ENCODE measurements around the gene TRIM61. TPM values are rescaled to one million over a fixed set of nuclear protein-coding genes. Genes with fewer than 3 reads are reported as not detected.

The TRIM61 gene
- polyA plus RNA-seq, 2 of the 4 experiments (the other 2 are of a cell fraction), result not detected

DNA sequence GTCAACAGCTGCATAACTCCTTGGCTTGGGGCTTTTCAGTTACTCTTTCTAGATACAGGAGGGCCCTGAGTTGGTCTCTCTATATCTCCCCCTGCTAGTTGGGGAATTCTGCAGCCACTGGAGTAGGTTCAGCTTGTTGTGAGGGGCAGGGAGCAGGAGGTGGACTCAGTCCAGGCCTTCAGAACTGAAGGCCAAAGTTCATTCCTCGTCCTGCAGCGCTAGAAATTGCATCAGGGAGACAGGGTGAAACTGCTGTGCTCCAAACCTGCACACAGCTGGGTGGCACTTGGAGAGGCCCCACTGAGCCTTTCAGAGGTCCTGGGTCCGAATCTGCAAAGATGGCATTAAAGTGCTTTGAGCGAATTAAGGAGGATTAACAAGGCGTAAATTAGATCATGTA, 29.4 kb upstream of the TRIM61 start:
- no peak overlapping the region for H3K4me3 ChIP-seq
- 39% methylated on average over 5 of the region's 5 CpGs for WGBS (ENCODE audit: missing lambda C conversion rate)
- no peaks in the 10 kb centered on the region for H3K4me1 ChIP-seq
- no peak for DNase-seq (ENCODE audit: low read depth in 1 of 2, low spot score in 1 of 2)
- no peak overlapping the region for H3K4me2 ChIP-seq
- no peak for FAIRE-seq
- H3K27ac ChIP-seq, result no peak overlapping the region
- H3K9me3 ChIP-seq, result no peaks in the 10 kb centered on the region
- ATAC-seq, result no peak
- CTCF ChIA-PET, result interaction anchor here (0.6 kb wide), 1 partner anchor 67 kb away, joined by 3 read pairs; no protein-coding TSS in a partner anchor
- TF ChIP-seq RFX5 (IDR thresholded peaks at IDR 0.05) (no peak), GATA3 (IDR thresholded peaks at IDR 0.05; ENCODE audit: borderline replicate concordance) (no peak), NPAS2 (CRISPR knock-in tag; IDR thresholded peaks at IDR 0.05; ENCODE audit: borderline replicate concordance) (no peak), ESRRA (IDR thresholded peaks at IDR 0.05; ENCODE audit: borderline replicate concordance, low read length) (no peak), JUNB (IDR thresholded peaks at IDR 0.05) (no peak), ZSCAN20 (CRISPR knock-in tag; IDR thresholded peaks at IDR 0.05) (no peak), RAD21 (conservative IDR thresholded peaks at IDR 0.05 in 1 of 2, IDR thresholded peaks at IDR 0.05 in 1 of 2) (no peak), RARB (CRISPR knock-in tag; IDR thresholded peaks at IDR 0.05) (no peak), CBX2 (IDR thresholded peaks at IDR 0.05; ENCODE audit: borderline replicate concordance, low read depth) (no peak), HMGXB4 (CRISPR knock-in tag; IDR thresholded peaks at IDR 0.05; ENCODE audit: borderline replicate concordance) (no peak), JUN (IDR thresholded peaks at IDR 0.05) (no peak), RCOR1 (IDR thresholded peaks at IDR 0.05; ENCODE audit: low read depth, low read length) (no peak), POLR2AphosphoS2 (conservative IDR thresholded peaks at IDR 0.05; ENCODE audit: low read length) (no peak)
- POLR2A ChIA-PET, result no interaction called here

DNA sequence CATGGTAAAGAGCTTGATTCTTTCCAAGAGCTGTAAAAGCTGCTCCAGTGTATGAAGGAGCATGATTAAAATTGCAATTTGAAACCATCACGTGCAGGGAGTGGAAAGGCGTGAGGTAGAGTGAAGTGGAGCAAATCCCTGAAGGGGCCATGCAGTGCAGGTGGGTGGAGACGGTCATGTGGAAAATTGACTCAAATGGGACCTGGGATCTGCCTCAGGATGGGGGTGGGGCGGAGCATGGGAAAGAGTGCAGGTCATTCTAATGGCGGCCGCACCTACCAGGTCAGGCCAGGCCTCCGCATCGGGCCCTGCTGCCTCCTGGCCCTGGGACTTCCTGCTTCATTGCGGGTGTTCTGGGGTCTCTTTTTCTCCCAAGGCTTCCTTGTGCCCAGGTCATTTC, 29.0 kb upstream of the TRIM61 start:
- no peak overlapping the region for H3K27ac ChIP-seq
- FAIRE-seq, result no peak
- no peak overlapping the region for H3K4me2 ChIP-seq
- no peak overlapping the region for H3K4me3 ChIP-seq
- H3K4me1 ChIP-seq, result no peaks in the 10 kb centered on the region
- no peak for DNase-seq (ENCODE audit: low read depth in 1 of 2, low spot score in 1 of 2)
- TF ChIP-seq EHF (CRISPR knock-in tag; IDR thresholded peaks at IDR 0.05) (no peak), RARB (CRISPR knock-in tag; IDR thresholded peaks at IDR 0.05) (no peak), NFE2L2 (conservative IDR thresholded peaks at IDR 0.05; ENCODE audit: low read length) (no peak), RCOR1 (IDR thresholded peaks at IDR 0.05; ENCODE audit: low read depth, low read length) (no peak), CHD2 (IDR thresholded peaks at IDR 0.05; ENCODE audit: low read length, partially characterized antibody) (no peak), FOSL2 (IDR thresholded peaks at IDR 0.05) (no peak), FOSL2 (CRISPR knock-in tag; IDR thresholded peaks at IDR 0.05) (no peak), ZSCAN20 (CRISPR knock-in tag; IDR thresholded peaks at IDR 0.05) (no peak), HOXA7 (CRISPR knock-in tag; IDR thresholded peaks at IDR 0.05) (no peak), ZC3H11A (IDR thresholded peaks at IDR 0.05) (no peak), CHD4 (IDR thresholded peaks at IDR 0.05; ENCODE audit: borderline replicate concordance) (no peak), REST (IDR thresholded peaks at IDR 0.05) (no peak), HOXB13 (CRISPR knock-in tag; IDR thresholded peaks at IDR 0.05; ENCODE audit: low read depth) (no peak), PHF8 (IDR thresholded peaks at IDR 0.05; ENCODE audit: borderline replicate concordance, low read depth) (no peak), POLR2AphosphoS2 (conservative IDR thresholded peaks at IDR 0.05; ENCODE audit: low read length) (no peak), EP300 (IDR thresholded peaks at IDR 0.05) (no peak), TP53 (CRISPR knock-in tag; IDR thresholded peaks at IDR 0.05) (no peak), GATA3 (IDR thresholded peaks at IDR 0.05; ENCODE audit: borderline replicate concordance) (no peak), NR3C1 (IDR thresholded peaks at IDR 0.05) (no peak)
- TF ChIP-seq, protein P1, sequence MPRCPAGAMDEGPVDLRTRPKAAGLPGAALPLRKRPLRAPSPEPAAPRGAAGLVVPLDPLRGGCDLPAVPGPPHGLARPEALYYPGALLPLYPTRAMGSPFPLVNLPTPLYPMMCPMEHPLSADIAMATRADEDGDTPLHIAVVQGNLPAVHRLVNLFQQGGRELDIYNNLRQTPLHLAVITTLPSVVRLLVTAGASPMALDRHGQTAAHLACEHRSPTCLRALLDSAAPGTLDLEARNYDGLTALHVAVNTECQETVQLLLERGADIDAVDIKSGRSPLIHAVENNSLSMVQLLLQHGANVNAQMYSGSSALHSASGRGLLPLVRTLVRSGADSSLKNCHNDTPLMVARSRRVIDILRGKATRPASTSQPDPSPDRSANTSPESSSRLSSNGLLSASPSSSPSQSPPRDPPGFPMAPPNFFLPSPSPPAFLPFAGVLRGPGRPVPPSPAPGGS (IDR thresholded peaks at IDR 0.05), result no peak
- TF ChIP-seq, protein P2, sequence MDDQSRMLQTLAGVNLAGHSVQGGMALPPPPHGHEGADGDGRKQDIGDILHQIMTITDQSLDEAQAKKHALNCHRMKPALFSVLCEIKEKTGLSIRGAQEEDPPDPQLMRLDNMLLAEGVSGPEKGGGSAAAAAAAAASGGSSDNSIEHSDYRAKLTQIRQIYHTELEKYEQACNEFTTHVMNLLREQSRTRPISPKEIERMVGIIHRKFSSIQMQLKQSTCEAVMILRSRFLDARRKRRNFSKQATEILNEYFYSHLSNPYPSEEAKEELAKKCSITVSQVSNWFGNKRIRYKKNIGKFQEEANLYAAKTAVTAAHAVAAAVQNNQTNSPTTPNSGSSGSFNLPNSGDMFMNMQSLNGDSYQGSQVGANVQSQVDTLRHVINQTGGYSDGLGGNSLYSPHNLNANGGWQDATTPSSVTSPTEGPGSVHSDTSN (IDR thresholded peaks at IDR 0.05), result no peak
- WGBS (ENCODE audit: missing lambda C conversion rate), result 63% methylated on average over 9 of the region's 9 CpGs
- POLR2A ChIA-PET, result no interaction called here
- ATAC-seq, result no peak
- H3K9me3 ChIP-seq, result no peaks in the 10 kb centered on the region
- CTCF ChIA-PET, result interaction anchor here (0.6 kb wide), 1 partner anchor 68 kb away, joined by 3 read pairs; no protein-coding TSS in a partner anchor

All from A549 (cell line).